ENCODE measurements around the gene HDAC10. TPM values are rescaled to one million over a fixed set of nuclear protein-coding genes. Genes with fewer than 3 reads are reported as not detected.

HDAC10 gene
- total RNA-seq, 4 donors from 2014 or later, result 66.8 to 618 (median 142) TPM

GRCh38 chr22:50280022-50280707 is 29.1 kb upstream of the HDAC10 start:
- in situ Hi-C loops (cut with MboI; ENCODE audit: low pct_ligation_motif_present in 1 of 4, low pct_unique_long_range_greater_than_20kb in 1 of 4, low sequenced_read_pairs in 3 of 4), result no loop called here
- H3K4me3 ChIP-seq, result no peak overlapping the region
- intact Hi-C loops (cut with DNase I; ENCODE audit: low total_unique reads), result no loop called here
- TF ChIP-seq, protein P1, sequence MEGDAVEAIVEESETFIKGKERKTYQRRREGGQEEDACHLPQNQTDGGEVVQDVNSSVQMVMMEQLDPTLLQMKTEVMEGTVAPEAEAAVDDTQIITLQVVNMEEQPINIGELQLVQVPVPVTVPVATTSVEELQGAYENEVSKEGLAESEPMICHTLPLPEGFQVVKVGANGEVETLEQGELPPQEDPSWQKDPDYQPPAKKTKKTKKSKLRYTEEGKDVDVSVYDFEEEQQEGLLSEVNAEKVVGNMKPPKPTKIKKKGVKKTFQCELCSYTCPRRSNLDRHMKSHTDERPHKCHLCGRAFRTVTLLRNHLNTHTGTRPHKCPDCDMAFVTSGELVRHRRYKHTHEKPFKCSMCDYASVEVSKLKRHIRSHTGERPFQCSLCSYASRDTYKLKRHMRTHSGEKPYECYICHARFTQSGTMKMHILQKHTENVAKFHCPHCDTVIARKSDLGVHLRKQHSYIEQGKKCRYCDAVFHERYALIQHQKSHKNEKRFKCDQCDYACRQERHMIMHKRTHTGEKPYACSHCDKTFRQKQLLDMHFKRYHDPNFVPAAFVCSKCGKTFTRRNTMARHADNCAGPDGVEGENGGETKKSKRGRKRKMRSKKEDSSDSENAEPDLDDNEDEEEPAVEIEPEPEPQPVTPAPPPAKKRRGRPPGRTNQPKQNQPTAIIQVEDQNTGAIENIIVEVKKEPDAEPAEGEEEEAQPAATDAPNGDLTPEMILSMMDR (IDR thresholded peaks at IDR 0.05), result no peak
- no peak for TF ChIP-seq POLR2AphosphoS5 (IDR thresholded peaks at IDR 0.05)
- TF ChIP-seq POLR2A (IDR thresholded peaks at IDR 0.05), result no peak
- no peak for TF ChIP-seq EP300 (IDR thresholded peaks at IDR 0.05; ENCODE audit: low read depth)
- no peak for DNase-seq
- no peaks in the 10 kb centered on the region for H3K27me3 ChIP-seq
- H3K36me3 ChIP-seq, result peaks cover 0 to 52% (median 21%) of the 10 kb centered on the region in 4 donors
- H3K4me1 ChIP-seq, result no peaks in the 10 kb centered on the region
- no peaks in the 10 kb centered on the region for H3K9me3 ChIP-seq
- no peak overlapping the region for H3K27ac ChIP-seq
- 94% methylated on average over 28 of the region's 38 CpGs; no CpG with 5 or more reads in 1 of the 2 donors for WGBS, 2 donors (ENCODE audit: low coverage in 1 of 2)

- no peak overlapping the region for H3K27ac ChIP-seq
- intact Hi-C loops (cut with DNase I; ENCODE audit: low total_unique reads) (loop anchor here (5.0 kb wide), 1 partner anchor 48 kb away; the partner anchor contains the start of gene DENND6B), in situ Hi-C loops (cut with MboI; ENCODE audit: low pct_ligation_motif_present in 1 of 4, low pct_unique_long_range_greater_than_20kb in 1 of 4, low sequenced_read_pairs in 3 of 4) (loop anchor here in 2 of 4 donors (5.0 to 10.0 kb wide), 2 partner anchors 48 to 56 kb away; partner anchors contain the start of gene DENND6B (in 1 of the 2))
- no peak for DNase-seq
- no peak overlapping the region for H3K4me3 ChIP-seq
- TF ChIP-seq EP300 (IDR thresholded peaks at IDR 0.05; ENCODE audit: low read depth), result no peak
- TF ChIP-seq POLR2A (IDR thresholded peaks at IDR 0.05), result no peak
- TF ChIP-seq, protein P1 (IDR thresholded peaks at IDR 0.05), result no peak
- no peak for TF ChIP-seq POLR2AphosphoS5 (IDR thresholded peaks at IDR 0.05)
- WGBS, 2 donors (ENCODE audit: low coverage in 1 of 2), result 91% methylated on average over 26 of the region's 30 CpGs; no CpG with 5 or more reads in 1 of the 2 donors
- H3K9me3 ChIP-seq, result no peaks in the 10 kb centered on the region
- H3K36me3 ChIP-seq, result peaks cover 0 to 52% (median 22%) of the 10 kb centered on the region in 4 donors
- no peaks in the 10 kb centered on the region for H3K4me1 ChIP-seq
- no peaks in the 10 kb centered on the region for H3K27me3 ChIP-seq
These were observed 28.0 kb upstream of the HDAC10 start for GRCh38 chr22:50278956-50279619.

DNA sequence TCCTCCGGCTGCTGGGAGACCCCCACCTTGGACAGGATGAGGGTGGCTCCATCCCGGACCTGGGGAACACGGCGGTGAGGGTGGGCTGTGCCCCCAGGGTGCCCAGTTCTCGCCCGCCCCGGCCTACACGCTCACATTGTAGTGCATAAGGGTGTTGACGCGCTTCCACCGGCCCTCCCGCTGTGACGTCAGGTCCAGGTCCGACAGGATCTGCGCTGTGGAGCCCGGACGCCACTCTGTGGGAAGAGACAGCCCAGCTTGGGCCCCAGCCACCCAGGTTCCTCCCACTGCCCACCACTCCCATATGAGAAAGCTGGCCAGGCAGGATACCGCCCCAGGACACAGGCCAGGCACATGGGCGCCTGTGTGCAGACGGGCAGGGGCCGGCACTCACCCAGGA is 27.4 kb upstream of the HDAC10 start:
- Histone ChIP-seq H3K36me3 (peaks cover 0 to 52% (median 22%) of the 10 kb centered on the region in 4 donors), H3K27ac (no peak overlapping the region), H3K9me3 (no peaks in the 10 kb centered on the region), H3K4me3 (no peak overlapping the region), H3K27me3 (no peaks in the 10 kb centered on the region), H3K4me1 (no peaks in the 10 kb centered on the region)
- in situ Hi-C loops (cut with MboI; ENCODE audit: low pct_ligation_motif_present in 1 of 4, low pct_unique_long_range_greater_than_20kb in 1 of 4, low sequenced_read_pairs in 3 of 4), result loop anchor here in 2 of 4 donors (5.0 to 10.0 kb wide), 2 partner anchors 49 to 56 kb away; partner anchors contain the start of gene DENND6B (in 1 of the 2)
- intact Hi-C loops (cut with DNase I; ENCODE audit: low total_unique reads), result loop anchor here (5.0 kb wide), 1 partner anchor 49 kb away; the partner anchor contains the start of gene DENND6B
- TF ChIP-seq POLR2AphosphoS5 (IDR thresholded peaks at IDR 0.05), result no peak
- no peak for TF ChIP-seq EP300 (IDR thresholded peaks at IDR 0.05; ENCODE audit: low read depth)
- TF ChIP-seq, protein P1 (IDR thresholded peaks at IDR 0.05), result no peak
- TF ChIP-seq POLR2A (IDR thresholded peaks at IDR 0.05), result no peak
- DNase-seq, result no peak
- WGBS, 2 donors (ENCODE audit: low coverage in 1 of 2), result 96% methylated on average over 21 of the region's 21 CpGs; no CpG with 5 or more reads in 1 of the 2 donors

- DNase-seq, result no peak
- intact Hi-C loops (cut with DNase I; ENCODE audit: low total_unique reads), result loop anchor here (5.0 kb wide), 1 partner anchor 50 kb away; the partner anchor contains the start of gene DENND6B
- Histone ChIP-seq H3K4me1 (no peaks in the 10 kb centered on the region), H3K27me3 (no peaks in the 10 kb centered on the region), H3K9me3 (no peaks in the 10 kb centered on the region), H3K36me3 (peaks cover 0 to 47% (median 20%) of the 10 kb centered on the region in 4 donors), H3K27ac (no peak overlapping the region), H3K4me3 (no peak overlapping the region)
- TF ChIP-seq POLR2AphosphoS5 (IDR thresholded peaks at IDR 0.05) (no peak), POLR2A (IDR thresholded peaks at IDR 0.05) (no peak), EP300 (IDR thresholded peaks at IDR 0.05; ENCODE audit: low read depth) (no peak)
- TF ChIP-seq, protein P1 (IDR thresholded peaks at IDR 0.05), result no peak
- WGBS, 2 donors (ENCODE audit: low coverage in 1 of 2), result 81% methylated on average over 24 of the region's 25 CpGs; no CpG with 5 or more reads in 1 of the 2 donors
- in situ Hi-C loops (cut with MboI; ENCODE audit: low pct_ligation_motif_present in 1 of 4, low pct_unique_long_range_greater_than_20kb in 1 of 4, low sequenced_read_pairs in 3 of 4), result loop anchor here in 2 of 4 donors (5.0 to 10.0 kb wide), 2 partner anchors 50 to 57 kb away; partner anchors contain the start of gene DENND6B (in 1 of the 2)
These were observed 26.7 kb upstream of the HDAC10 start for GRCh38 chr22:50277761-50278160.
